CD1c-positive myeloid dendritic cell (primary cell): ENCODE measurements around the gene CLIP1.
A peak's percentile ranks its signal among the peaks of the same experiment; 100 is the strongest.

Experiments used
- DNase-seq: peaks from one replicate; pipeline ENCODE4 v3.0.0-alpha.2; 2016; ENCODE audit errors: extremely low spot score

Gene CLIP1

DNA sequence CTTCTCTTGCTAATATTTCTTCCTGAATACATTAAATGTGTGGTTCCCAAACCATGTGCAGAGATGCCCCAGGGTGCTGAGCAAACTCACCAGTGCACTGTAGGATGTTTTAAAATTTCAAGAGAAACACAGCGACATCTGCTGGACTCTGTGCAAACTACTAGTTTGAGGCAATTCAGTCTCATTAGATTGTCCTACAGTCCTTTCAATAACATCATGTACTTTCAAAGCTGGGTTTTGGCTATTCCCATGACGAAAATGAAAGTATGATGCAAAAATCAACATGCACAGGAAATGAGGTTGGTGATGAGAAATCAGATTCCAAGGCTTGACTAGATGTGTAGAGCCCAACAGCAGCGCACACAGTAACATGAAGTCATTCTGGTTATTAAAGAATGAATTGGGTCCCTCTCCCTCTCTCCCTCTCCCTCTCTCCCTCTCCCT lies 66.3 kb downstream of the CLIP1 start:
- DNase-seq = peak; percentile 64

DNA sequence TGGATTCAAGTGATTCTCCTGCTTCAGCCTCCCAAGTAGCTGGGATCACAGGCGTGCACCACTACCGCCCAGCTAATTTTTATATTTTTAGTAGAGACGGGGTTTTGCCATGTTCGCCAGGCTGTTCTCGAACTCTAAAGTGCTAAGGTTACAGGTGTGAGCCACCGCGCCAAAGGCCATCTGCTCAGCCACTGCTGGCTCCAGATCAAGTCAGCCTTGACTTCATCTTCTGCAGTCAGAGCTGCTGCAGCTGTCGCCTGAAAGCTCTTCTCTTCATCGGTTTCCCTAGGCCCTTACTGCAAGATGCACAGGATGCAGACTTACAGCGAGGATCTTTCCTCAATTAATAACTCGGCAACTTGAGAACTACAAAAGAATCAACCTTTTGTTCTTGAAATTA lies 66.8 kb downstream of the CLIP1 start:
- no peak for DNase-seq

- DNase-seq = no peak
These were observed 67.4 kb downstream of the CLIP1 start for GRCh38 chr12:122354958-122355641.

DNA sequence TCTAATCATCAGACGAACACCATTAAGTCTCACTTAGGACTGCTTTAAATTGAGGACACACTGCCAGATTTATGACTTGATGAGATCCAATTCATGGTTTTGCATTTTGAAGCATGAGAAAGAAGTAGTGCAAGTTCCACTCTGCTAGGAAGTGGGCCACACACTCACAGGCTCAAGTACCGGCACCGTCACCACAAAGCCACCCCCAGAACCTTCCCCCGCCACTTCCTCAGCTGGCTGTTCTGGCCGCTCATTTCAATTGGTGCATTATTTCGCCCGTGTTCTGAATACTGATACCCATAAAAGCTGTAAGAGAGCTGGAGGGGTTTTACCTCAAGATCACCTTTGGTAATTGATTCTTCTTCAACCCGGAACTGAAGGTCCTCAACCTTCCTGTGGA lies 70.1 kb downstream of the CLIP1 start:
- no peak for DNase-seq

DNA sequence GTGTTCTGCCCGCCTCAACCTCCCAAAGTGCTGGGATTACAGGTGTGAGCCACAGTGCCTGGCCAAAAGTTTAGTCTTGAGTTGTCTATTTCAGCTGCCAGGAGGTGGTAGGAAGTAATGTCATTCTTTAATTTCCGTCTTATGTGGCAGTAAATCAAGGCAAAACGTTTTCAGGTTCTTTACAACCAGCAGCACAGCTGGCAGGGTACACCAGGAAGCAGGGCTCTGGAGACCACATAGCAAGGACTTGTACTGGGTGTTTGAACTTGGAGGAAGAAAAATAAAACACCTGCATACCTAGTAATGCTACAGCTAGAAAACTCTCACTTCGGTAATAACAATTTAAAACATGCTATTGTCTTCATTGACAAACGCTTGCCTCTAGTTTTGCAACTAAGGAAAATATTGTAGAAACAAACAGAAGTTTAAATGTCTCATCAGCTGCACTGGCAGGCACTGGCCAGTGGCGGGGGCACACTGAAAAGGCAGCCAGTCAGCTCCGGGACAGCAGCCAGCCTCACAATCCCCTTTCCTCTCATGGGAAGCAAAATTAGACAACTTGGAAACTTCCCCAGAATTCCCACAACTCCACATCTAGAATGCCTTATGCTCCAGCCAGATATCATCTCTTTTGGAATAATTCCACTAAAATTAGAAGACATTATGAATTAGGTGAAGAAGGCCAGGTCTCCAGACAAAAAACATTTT lies 72.2 kb downstream of the CLIP1 start:
- no peak for DNase-seq

GRCh38 chr12:122349078-122349477 lies 73.4 kb downstream of the CLIP1 start:
- DNase-seq = no peak

DNA sequence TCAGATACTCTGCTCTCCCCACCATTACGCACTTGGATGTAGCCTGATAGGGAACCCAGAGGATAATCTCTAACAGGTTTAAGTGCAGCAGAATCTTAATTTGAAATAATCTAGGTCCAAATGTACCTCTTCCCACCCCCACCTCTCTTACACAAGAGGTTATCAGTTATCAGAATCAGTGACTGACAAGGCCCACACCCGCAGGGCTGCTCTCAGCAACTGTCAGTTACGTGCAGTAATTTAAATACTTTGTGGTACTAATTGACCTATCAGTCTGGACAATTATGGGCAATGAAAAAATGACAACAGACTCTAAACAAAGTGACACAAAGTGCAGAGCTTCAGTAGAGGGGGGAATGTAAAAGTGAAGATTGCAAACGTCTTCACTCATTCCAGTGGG lies 74.0 kb downstream of the CLIP1 start:
- no peak for DNase-seq

GRCh38 chr12:122346054-122346453 lies 76.4 kb downstream of the CLIP1 start:
- no peak for DNase-seq

- no peak for DNase-seq
These were observed 77.4 kb downstream of the CLIP1 start for GRCh38 chr12:122345042-122345441.

DNA sequence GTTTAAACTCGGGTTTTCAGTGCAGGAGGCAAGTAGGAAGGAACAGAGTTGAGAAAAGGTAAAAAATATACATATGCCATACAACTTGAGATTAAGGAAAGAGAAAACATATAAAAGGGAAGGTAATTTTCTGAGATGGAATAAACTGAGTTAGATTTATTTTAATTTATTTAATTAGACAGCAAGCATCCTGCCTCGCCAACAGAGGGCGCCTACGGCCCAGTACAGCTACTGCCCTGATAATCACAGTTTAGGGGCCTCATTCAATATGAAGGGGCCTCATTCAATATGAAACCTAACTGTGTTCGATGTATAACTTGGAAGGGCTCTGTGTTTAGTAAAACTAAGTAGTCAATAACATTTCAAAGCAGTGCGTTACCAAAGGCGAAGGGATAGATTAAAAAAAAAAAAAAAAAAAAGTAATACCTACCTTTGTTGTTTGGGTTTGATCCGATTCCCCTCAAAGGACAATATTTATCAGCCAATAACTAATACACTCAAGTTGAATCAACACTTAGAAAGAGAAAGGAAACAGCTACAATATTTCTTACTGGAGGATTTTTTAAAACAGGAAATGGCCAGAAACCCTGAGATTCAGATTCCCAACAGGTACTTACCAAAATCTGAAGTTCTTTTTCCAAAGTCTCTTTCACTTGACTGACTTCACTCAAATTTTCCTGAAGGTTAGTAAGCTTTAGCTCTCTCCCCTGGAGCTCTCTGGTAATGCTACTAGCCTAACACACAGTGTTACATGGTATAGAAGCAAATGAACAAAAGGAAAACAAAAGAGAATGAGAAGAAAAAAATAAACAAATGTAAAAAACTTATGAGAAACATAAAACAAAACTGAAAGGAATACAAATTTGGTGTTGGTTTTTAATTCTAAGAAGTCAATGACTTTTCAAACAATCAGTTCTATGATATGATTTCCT lies 86.2 kb downstream of the CLIP1 start:
- DNase-seq = peak; percentile 18

DNA sequence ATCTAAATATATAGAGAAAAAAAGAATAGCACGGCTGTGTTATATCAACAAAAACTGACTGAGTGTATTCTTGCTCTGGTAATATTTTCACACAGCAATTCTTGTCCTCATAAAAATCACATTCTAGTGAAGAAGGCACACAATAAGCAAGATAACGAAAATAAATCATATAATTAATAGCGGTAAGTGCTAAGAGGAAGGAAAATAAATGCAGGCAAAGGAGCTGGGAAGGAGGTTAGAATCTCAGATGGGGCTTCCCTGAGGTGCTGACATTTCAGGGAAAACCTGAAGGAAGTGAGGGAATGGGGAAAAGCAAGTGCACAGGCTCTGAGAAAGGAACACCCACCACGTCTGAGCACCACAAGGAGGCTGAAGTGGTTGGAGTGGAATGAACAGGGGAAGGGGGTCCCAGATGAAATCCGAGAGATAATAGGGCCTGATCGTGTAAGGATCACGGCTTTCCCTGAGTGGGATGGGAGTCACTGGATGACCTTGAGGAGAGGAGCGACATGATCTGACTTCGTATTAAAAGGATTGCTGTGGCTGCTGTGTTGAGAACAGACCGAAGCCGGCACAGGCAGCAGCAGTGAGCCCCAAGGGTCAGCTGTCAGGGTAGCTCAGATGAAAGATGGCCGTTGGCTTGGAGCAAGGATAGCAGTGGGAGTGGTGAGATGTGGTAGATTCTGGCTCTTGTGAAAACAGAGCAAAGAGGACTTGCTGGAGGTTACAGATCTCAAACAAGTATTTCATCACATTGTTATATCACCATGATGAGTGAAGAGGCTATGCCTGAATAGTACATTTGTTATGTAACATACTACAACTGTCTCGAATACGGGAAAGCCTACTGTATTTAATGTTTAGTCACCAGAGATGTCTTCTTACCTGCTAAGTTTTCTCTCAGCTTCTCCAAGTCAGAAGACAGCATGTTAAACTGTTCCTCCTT lies 89.1 kb downstream of the CLIP1 start:
- no peak for DNase-seq

GRCh38 chr12:122327494-122328385 lies 94.7 kb downstream of the CLIP1 start:
- no peak for DNase-seq

DNA sequence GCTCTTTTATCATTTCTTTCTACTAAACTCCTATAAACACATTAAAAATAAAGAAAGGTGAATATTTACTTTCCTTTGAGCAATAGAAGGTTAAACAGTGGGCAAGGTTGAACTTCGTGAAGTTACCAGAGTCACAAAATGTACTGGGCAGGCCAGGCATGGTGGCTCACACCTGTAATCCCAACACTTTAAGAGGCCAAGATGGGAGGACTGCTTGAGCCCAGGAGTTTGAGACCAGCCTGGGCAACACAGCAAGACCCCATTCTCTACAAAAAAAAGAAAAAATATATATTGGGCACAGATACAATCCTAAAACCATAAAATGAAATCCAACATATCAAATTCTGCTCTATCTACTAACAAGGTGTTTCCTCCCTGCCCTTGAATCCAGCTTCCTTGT lies 95.5 kb downstream of the CLIP1 start:
- DNase-seq = no peak

DNA sequence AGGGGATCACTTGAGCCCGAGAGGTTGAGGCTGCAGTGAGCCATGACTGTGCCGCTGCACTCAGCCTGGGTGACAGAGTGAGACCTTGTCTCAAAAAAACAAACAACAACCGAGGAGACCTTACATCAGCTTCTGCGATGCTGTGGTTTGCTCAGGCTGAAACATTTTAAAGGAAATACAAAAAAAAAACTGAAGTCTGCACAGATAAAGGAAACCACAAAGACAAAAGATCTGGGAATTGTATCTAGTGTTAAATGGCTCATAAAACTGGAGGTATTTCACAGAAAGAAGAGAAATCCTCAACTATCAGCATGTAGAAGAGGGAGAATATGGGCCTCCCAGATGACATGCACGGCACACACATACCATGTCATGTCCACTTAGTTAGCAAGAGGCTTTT lies 95.9 kb downstream of the CLIP1 start:
- no peak for DNase-seq

DNA sequence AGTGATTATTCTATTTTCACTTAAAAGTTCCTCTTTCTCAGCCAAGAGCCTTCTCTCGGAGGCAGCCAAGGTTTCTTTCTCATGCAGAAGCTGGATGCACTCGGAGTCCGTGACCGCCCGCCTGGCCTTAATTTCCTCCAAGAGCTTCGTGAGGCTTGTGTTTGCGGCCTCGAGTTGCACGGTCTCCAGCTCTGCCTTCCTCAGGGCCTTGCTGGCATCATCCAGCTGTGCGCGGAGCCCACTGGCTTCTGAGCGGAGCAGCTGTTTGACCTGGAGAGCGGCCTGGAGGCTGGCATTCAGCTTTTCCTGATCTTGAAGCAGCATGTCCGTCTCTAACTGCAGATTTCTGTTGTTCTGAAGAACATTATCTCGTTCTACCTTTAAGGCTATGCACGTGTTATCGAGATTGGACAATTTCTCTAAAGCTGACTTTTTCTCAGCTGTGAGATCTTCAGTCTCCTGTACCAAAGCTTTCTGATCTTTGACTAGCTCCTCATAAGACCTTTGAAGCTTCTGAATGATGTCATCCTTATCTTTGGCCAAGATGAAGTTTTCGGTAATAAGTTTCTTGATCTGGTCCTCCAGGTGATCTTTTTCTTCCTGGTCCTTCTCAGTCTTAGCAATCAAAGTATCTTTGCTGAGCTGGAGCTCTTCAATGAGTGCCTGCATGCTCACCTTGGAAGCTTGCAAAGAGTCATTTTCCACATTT lies 99.0 kb downstream of the CLIP1 start:
- DNase-seq = no peak

- no peak for DNase-seq
These were observed 100.0 kb downstream of the CLIP1 start for GRCh38 chr12:122322501-122322900.

GRCh38 chr12:122318607-122319605 lies 103.6 kb downstream of the CLIP1 start:
- DNase-seq = no peak

- DNase-seq = no peak
These were observed 109.5 kb downstream of the CLIP1 start for GRCh38 chr12:122312926-122313325.
